HCEC 1CT (cell line): ENCODE results near the gene RTEL1.

Source experiments
- DNase-seq: peaks from one replicate; pipeline ENCODE4 v3.0.0-alpha.2; 2017

Gene RTEL1

DNA sequence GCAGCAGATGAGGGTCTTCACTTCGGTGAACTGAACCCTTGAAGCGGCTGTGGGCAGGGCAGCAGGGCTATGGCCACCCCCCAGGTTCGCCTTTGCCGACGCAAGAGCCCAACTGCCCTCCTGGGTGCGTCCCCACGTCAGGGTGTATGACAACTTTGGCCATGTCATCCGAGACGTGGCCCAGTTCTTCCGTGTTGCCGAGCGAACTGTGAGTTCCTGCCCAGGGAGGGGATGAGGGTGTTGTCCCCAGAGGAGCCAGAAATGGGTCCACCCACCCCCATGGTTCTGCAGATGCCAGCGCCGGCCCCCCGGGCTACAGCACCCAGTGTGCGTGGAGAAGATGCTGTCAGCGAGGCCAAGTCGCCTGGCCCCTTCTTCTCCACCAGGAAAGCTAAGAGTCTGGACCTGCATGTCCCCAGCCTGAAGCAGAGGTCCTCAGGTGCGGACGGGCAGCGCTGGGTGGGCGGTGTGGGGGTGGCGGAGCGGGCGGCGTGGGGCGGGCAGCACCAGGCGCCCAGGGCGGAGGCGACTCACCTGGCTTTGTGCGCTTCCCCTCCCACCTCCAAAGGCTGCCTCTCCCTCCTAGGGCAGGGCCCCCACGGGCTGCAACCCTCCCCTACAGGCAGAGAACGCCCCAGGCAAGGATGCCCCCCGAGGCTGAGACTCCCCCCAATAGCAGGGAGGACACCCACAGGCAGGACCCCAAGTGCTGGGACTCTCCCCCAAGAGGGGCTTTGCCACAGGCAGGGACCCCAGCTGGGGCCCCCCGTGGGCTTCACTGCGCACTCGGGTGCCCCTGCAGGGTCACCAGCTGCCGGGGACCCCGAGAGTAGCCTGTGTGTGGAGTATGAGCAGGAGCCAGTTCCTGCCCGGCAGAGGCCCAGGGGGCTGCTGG, 32.1 kb downstream of the RTEL1 start:
- DNase-seq, result no peak

DNA sequence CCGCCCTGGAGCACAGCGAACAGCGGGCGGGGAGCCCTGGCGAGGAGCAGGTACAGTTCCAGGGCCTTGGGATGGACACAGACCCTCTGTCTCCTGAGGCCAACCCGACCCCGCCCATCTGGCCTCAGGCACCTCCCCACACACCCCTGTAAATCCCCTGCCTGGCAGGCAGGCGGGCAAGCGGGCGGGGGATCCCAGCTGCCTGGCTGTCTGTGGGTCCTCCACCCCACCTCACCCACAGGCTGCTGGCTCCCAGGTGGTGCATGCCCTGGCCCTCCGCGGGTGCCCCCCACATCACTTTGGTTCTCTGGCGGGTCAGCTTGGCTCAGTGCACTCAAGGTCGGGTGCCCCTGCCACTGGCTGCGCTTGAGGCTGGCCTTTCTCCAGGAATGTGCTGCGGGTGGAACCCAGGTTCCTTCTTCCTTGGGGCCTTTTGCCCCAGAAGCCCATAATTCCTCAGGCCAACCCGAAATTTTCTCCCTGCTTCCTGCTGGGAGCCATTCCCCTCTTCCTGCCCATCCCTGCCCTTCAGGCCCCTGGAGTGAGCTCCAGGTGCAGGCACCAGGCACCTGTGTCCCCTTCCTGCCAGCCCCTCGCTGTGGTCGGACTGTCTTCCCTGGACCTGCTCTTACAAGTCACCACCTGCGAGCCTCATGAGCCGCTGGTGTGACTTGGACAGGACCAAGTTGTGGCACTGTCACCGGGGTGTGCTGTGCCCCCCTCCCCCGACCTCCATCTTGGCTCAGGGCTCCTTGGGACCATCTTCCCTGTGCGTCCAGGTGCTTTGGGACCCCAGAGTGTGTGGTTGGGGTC, 33.0 kb downstream of the RTEL1 start:
- no peak for DNase-seq

DNA sequence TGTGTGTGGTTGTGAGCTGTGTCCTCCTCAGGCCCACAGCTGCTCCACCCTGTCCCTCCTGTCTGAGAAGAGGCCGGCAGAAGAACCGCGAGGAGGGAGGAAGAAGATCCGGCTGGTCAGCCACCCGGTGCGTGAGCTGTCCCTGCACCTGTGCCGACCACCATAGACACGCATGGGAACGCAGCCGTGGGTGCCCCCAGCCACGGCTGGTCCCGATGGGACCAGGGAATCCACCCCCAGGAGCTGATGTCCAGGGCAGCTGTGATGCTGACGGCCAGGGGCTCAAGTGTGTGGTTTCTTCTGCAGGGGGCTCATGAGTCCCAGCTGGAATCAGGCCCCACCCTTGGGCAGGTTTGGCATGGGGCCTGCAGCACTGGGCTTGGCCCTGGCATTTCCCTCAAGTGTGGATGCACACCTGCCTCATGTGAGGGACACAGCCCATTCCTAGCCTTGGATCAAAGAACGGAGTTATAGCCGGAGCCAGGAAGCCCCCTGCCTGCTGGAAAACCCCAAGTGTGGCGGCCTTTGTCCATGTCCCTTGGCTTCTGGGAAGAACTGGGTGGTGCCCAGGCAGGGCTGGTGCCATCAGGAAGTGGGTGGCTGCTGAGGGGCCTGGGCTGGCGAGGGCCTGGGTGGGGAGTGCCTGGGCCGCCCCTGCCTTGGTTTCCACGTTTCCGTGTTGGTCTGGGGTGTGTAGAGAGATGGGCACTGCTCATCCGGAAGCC, 33.8 kb downstream of the RTEL1 start:
- DNase-seq, result no peak

DNA sequence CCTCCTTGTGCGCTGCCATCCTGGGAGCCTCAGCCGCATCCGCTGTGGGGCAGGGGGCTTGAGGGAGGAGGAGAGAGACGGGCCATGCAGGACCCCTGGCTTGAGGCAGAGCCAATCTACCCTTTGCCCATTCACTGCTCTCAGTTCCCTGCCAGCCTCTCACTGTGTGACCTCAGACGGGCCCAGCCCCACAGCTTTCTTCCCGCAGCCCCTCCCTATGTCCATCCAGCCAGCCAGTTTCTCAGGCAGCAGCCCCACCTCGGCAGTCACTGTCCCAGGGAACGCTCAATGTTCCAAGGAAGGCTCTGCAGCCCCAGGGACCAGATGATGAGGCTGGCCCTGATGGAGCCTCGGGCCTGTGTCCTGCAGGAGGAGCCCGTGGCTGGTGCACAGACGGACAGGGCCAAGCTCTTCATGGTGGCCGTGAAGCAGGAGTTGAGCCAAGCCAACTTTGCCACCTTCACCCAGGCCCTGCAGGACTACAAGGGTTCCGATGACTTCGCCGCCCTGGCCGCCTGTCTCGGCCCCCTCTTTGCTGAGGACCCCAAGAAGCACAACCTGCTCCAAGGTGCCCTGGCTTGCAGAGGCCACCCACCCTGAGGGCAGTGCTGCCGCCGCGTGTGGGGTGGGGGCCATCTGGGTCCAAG, 34.4 kb downstream of the RTEL1 start:
- DNase-seq, result peak; percentile 37

DNA sequence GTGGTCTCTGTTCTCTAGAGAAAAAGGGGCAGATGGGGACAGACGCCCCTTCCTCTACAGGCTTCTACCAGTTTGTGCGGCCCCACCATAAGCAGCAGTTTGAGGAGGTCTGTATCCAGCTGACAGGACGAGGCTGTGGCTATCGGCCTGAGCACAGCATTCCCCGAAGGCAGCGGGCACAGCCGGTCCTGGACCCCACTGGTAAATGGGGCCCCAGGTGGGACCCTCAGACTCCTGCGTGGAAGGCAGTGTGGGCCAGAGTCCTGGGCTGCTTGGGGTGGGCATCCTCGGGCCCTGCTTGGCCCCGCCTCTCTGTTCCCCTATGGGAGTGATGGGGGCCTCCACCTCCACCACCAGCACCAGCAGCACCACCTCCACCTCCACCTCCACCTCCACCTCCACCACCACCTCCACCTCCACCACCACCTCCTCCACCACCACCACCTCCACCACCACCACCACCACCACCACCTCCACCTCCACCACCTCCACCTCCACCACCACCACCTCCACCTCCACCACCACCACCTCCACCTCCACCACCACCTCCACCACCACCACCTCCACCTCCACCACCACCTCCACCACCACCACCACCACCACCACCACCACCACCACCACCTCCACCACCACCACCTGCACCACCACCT, 35.1 kb downstream of the RTEL1 start:
- DNase-seq, result no peak

DNA sequence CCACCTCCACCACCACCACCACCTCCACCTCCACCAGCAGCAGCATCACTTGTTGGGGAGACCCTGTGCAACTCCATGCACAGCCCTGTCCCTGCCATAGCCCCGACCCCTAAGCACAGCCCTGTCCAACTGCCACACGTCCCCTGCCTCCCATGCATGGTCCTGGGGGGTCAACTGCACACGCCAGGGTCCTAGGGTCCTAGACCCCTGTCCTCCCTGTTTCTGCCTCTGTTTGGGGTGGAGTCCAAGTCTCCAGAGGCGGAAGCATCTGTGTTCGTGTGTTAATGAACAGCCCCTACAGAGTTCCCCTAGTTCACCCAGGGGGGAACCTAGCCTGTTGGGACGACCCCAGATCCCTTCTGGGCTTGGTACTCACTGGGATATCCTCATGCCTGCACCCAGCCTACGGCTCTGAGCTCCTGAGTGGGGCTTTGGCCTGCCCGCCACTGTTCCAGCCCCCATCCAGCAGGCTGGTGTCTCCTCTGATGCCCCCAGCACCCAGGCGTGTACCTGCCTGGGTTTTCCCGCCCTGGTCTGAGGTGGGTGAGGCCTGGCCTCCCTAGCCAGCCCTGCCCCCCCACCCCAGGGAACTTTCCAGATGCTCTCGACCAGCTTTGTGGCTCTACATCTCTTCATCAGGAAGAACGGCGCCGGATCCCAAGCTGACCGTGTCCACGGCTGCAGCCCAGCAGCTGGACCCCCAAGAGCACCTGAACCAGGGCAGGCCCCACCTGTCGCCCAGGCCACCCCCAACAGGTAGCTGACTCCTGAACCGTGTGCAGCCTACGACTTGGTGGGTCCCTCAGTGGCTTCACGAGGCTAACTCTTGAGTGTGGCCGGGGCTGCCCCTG, 35.8 kb downstream of the RTEL1 start:
- DNase-seq, result no peak

DNA sequence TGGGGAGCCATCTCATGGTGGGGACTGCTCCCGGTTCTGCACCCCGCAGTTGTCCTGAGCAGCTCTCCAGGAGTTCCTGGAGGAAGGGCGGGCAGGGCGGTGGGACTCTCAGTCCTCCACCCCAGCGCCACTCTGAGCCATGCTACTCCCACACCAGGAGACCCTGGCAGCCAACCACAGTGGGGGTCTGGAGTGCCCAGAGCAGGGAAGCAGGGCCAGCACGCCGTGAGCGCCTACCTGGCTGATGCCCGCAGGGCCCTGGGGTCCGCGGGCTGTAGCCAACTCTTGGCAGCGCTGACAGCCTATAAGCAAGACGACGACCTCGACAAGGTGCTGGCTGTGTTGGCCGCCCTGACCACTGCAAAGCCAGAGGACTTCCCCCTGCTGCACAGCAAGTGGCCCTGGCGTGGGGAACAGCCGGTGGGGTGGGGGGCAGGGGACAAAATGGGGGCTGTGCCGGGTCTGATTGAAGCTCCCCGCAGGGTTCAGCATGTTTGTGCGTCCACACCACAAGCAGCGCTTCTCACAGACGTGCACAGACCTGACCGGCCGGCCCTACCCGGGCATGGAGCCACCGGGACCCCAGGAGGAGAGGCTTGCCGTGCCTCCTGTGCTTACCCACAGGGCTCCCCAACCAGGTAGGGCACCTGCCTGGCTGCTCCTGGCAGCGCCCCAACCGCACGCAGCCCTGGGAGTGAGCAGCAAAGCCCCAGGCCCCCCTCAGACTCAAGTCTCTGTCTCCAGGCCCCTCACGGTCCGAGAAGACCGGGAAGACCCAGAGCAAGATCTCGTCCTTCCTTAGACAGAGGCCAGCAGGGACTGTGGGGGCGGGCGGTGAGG, 36.7 kb downstream of the RTEL1 start:
- DNase-seq, result no peak

DNA sequence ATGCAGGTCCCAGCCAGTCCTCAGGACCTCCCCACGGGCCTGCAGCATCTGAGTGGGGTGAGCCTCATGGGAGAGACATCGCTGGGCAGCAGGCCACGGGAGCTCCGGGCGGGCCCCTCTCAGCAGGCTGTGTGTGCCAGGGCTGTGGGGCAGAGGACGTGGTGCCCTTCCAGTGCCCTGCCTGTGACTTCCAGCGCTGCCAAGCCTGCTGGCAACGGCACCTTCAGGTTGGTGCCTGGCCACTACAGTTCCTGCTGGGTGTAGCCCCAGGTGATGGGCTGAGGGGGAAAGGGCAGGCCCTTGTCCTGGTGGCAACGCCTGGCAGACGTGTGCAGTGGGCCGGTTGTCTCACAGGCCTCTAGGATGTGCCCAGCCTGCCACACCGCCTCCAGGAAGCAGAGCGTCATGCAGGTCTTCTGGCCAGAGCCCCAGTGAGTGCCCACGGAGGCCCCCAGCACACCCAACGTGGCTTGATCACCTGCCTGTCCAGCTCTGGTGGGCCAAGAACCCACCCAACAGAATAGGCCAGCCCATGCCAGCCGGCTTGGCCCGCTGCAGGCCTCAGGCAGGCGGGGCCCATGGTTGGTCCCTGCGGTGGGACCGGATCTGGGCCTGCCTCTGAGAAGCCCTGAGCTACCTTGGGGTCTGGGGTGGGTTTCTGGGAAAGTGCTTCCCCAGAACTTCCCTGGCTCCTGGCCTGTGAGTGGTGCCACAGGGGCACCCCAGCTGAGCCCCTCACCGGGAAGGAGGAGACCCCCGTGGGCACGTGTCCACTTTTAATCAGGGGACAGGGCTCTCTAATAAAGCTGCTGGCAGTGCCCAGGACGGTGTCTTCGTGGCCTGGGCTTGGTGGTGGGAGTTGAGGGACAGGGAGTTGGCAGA, 37.6 kb downstream of the RTEL1 start:
- no peak for DNase-seq

DNA sequence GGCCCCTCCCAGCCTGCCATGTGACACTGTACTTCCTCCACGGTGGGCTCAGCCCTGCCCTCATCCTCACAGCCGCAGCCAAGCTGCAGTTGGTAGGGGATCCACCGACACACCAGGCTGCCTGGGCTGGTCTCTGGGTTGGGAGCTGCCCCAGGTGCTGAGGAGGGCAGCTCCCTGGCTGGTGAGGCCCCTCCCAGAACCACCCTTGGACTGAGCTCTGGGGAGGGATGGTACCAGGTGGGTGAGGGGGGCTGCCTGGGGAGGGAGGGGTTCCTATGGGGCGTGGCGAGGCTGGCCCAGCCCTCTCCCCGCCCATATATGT, 38.2 kb downstream of the RTEL1 start:
- no peak for DNase-seq

DNA sequence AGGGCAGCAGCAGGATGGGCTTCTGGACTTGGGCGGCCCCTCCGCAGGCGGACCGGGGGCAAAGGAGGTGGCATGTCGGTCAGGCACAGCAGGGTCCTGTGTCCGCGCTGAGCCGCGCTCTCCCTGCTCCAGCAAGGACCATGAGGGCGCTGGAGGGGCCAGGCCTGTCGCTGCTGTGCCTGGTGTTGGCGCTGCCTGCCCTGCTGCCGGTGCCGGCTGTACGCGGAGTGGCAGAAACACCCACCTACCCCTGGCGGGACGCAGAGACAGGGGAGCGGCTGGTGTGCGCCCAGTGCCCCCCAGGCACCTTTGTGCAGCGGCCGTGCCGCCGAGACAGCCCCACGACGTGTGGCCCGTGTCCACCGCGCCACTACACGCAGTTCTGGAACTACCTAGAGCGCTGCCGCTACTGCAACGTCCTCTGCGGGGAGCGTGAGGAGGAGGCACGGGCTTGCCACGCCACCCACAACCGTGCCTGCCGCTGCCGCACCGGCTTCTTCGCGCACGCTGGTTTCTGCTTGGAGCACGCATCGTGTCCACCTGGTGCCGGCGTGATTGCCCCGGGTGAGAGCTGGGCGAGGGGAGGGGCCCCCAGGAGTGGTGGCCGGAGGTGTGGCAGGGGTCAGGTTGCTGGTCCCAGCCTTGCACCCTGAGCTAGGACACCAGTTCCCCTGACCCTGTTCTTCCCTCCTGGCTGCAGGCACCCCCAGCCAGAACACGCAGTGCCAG, 38.7 kb downstream of the RTEL1 start, which contains the start of gene TNFRSF6B:
Gene TNFRSF6B, plus strand, starts transcription at position 25 of the 729 bp plus-strand sequence. Its CDS starts 116 bp downstream, at position 141.
- no peak for DNase-seq

DNA sequence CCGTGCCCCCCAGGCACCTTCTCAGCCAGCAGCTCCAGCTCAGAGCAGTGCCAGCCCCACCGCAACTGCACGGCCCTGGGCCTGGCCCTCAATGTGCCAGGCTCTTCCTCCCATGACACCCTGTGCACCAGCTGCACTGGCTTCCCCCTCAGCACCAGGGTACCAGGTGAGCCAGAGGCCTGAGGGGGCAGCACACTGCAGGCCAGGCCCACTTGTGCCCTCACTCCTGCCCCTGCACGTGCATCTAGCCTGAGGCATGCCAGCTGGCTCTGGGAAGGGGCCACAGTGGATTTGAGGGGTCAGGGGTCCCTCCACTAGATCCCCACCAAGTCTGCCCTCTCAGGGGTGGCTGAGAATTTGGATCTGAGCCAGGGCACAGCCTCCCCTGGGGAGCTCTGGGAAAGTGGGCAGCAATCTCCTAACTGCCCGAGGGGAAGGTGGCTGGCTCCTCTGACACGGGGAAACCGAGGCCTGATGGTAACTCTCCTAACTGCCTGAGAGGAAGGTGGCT, 39.3 kb downstream of the RTEL1 start:
- DNase-seq, result no peak

DNA sequence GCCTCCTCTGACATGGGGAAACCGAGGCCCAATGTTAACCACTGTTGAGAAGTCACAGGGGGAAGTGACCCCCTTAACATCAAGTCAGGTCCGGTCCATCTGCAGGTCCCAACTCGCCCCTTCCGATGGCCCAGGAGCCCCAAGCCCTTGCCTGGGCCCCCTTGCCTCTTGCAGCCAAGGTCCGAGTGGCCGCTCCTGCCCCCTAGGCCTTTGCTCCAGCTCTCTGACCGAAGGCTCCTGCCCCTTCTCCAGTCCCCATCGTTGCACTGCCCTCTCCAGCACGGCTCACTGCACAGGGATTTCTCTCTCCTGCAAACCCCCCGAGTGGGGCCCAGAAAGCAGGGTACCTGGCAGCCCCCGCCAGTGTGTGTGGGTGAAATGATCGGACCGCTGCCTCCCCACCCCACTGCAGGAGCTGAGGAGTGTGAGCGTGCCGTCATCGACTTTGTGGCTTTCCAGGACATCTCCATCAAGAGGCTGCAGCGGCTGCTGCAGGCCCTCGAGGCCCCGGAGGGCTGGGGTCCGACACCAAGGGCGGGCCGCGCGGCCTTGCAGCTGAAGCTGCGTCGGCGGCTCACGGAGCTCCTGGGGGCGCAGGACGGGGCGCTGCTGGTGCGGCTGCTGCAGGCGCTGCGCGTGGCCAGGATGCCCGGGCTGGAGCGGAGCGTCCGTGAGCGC, 39.9 kb downstream of the RTEL1 start:
- no peak for DNase-seq

DNA sequence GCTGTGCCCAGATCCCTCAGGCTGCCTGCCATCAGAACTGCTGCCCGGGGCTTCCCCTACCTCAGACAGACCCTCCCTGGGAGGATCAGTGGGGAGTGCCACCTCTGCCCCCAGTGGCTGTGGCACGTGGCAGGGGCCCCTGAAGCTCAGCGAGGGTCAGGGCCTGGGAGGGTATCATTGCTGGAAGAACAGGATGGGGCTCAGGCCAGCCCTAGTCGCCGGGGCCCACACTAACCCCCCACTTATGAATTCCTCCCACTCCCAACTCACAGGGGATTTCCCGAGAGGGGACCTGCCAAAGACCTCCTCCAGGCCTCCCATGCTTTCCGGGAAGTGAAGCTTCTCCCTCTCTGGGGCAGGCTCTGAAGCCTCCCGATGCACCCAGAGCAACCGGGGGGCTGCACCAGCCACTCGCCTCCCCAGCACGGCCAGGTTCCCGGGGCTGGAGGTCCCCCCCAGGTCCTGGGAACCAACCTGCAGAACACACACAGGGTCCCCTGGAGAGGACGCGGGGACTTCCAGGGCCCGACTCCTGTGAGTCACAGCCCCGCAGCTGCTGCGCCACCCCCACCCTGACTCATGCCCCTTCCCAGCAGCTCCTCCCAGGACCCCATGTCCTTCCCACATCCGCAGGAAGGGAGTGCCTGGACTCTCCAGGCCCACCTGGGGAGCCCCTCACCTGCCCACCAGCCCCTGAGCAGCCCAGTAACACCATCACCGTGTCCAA, 40.8 kb downstream of the RTEL1 start:
- peak; percentile 82 for DNase-seq

DNA sequence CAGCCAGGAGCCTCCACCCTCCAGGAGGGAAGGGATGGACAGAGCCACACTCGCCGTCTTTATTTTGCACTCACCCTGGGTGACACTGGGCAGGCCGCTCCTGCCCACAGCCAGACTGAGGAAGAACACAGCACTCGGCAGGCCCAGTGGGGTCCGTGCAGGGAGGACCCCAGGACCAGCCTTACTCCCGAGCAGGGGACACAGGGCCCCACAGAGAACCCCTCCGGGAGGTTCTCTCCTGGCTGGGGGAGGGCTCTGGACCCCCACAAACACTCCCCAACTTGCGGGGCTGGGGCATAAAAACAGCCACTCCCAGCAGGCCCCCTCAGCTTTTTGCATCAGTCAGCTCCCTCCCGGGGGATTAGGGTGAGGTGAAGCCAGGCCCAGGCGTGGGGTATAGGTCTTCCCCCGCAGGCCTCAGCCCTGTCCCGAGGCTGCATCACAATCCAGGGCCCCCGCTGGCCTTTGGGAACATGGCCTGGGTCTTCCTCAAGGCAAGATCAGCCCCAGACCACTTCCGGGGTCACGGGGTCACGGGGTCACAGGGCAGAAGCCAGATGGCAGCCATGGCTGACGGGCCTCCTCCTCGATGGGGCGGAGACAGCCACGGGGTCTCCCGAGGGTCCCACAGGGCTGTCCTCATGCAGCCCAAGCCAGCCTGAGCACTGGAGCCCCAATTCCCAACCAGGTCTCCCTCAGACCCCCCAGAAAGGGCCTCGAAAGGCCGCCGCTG, 41.5 kb downstream of the RTEL1 start:
- DNase-seq, result no peak

DNA sequence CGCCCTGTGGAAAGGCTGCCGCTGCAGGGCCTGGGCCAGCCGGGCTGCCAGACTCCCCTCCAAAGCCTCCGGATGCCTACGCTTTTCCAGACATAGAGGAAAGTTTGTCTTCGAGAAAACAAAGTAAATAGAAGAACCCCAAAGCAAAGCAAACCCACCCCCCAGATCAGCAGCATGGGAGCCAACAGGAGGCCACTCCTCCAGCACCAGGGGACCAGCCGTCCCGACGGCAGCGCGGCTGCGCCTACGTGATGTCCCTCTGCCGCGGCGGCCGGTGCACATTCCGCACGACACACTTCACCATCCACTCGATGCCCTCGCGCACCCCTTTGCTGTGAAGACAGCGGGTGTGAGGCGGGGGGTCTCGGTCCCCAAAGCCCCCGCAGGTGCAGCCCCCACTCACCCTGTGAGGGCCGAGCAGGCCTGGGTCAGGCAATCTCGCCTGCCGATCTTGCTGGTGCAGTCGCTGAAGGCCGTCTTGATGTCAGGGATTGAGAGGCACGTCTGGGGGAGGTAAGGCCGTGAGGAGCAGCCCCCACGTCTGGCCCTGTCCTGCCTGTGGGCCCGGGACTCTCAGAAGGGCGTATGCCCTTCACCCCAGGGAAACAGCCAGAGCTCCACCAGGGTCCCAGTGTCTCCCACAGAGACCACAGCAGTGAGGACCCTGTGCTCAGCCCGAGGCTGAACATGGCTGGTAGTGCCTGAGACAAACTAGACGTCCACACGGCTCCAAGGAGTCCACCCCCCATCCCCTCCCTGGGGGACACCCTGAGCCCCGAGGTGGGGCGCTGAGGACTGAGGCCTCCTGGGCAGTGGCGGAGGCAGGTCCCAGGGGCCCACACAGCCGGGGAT, 42.3 kb downstream of the RTEL1 start:
- no peak for DNase-seq

DNA sequence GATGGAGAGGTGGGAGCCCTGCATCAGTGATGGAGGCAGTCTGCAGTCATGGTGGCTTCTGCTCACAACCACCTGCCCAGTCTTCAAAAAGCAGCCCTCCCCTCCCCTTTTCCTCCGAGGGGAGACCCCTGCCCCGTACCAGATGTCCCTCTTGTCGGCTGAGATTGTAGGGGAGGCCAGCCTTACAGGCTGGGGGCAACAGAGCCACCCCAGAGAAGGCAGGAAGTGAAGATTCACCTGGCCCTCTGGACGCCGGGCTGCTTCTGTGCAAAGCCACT, 42.9 kb downstream of the RTEL1 start:
- no peak for DNase-seq
